Transverse colon (tissue), 4 donors: ENCODE data around the gene C19orf44. TPM values are rescaled to one million over a fixed set of nuclear protein-coding genes. Genes with fewer than 3 reads are reported as not detected.

Source experiments
- DNase-seq: peaks from one replicate; pipeline ENCODE4 v3.0.0-alpha.2; 2019
- H3K27ac ChIP-seq, 4 donors: fragments of 200-600 bp; sonication (generic); 2 replicates each; pipeline ENCODE4 v1.5.1; 2016 to 2018; ENCODE audit warnings: inconsistent platforms in 4 of 4
- H3K27me3 ChIP-seq: fragments of 200-600 bp; sonication (generic); 2 replicates; pipeline ENCODE4 v1.5.1; 2017; ENCODE audit warnings: inconsistent platforms
- H3K36me3 ChIP-seq, 4 donors: fragments of 200-600 bp; sonication (generic); 2 replicates each; pipeline ENCODE4 v1.5.1; 2017 to 2019; ENCODE audit warnings: inconsistent platforms in 4 of 4
- H3K4me1 ChIP-seq, 4 donors: fragments of 200-600 bp; sonication (generic); 2 replicates each; pipeline ENCODE4 v1.5.1; 2017 to 2020; ENCODE audit warnings: inconsistent platforms in 4 of 4
- H3K4me3 ChIP-seq, 4 donors: fragments of 200-600 bp; sonication (generic); 1 replicate in 1 of 4; 2 replicates in 3 of 4; pipeline versions ENCODE4 v1.5.1 to v1.6.1; 2017 to 2019; ENCODE audit warnings: inconsistent platforms in 4 of 4
- H3K9me3 ChIP-seq, 2 donors: fragments of 200-600 bp; sonication (generic); 2 replicates each; pipeline ENCODE4 v1.5.1; 2017 to 2019; ENCODE audit warnings: inconsistent platforms in 2 of 2
- EP300 ChIP-seq: sonication (generic); formaldehyde crosslinking; IDR thresholded peaks from one replicate; pipeline ENCODE4 v1.6.1; 2017; ENCODE audit warnings: antibody characterized with exemption, low read depth
- POLR2A ChIP-seq: fragments of 450-650 bp; IDR thresholded peaks from one replicate; pipeline ENCODE4 v1.6.1; 2016; ENCODE audit warnings: antibody characterized with exemption, mild to moderate bottlenecking, moderate library complexity
- POLR2AphosphoS5 ChIP-seq, 3 donors: sonication (generic); formaldehyde crosslinking; IDR thresholded peaks; one replicate each; pipeline ENCODE4 v1.6.1; 2016; ENCODE audit warnings: antibody characterized with exemption in 3 of 3
- WGBS, 2 donors: methylation state at CpG; one replicate each; pipeline ENCODE4 v1.1.5; 2018; ENCODE audit warnings: low coverage in 1 of 2; 5-methylcytosine and 5-hydroxymethylcytosine counted together
- in situ Hi-C, 4 donors: fragments of 200-750 bp; cut with MboI; loops; one replicate each; pipeline versions ENCODE4 v1.15.0 to v1.15.1; 2017; ENCODE audit warnings: low sequenced_read_pairs in 3 of 4, low pct_ligation_motif_present in 1 of 4, low pct_unique_long_range_greater_than_20kb in 1 of 4
- intact Hi-C: fragments of 100-400 bp; cut with DNase I; formaldehyde crosslinking; loops from one replicate; pipeline ENCODE4 v1.15.1; 2023; ENCODE audit warnings: low total_unique reads
- total RNA-seq, 4 donors: library from RNA; depleted of rRNA; stranded (reverse); fragments of >200 nt; gene quantifications; one replicate each; pipeline ENCODE4 v1.1.0, GENCODE V29; 2016
- TF ChIP-seq, protein P1 (sequence below), 5 experiments: fragments of 200-600 bp in 3 of 5; fragments of 450-650 bp in 2 of 5; sonication (generic) in 3 of 5; IDR thresholded peaks; 1 replicate in 2 of 5; 2 replicates in 3 of 5; pipeline ENCODE4 v1.5.1; 2016 to 2017; ENCODE audit warnings: antibody characterized with exemption in 5 of 5, inconsistent platforms in 3 of 5, mild to moderate bottlenecking in 2 of 5, moderate library complexity in 1 of 5

Gene C19orf44
- total RNA-seq, 4 donors from 2014 or later, result 0.20 to 6.7 (median 1.6) TPM

DNA sequence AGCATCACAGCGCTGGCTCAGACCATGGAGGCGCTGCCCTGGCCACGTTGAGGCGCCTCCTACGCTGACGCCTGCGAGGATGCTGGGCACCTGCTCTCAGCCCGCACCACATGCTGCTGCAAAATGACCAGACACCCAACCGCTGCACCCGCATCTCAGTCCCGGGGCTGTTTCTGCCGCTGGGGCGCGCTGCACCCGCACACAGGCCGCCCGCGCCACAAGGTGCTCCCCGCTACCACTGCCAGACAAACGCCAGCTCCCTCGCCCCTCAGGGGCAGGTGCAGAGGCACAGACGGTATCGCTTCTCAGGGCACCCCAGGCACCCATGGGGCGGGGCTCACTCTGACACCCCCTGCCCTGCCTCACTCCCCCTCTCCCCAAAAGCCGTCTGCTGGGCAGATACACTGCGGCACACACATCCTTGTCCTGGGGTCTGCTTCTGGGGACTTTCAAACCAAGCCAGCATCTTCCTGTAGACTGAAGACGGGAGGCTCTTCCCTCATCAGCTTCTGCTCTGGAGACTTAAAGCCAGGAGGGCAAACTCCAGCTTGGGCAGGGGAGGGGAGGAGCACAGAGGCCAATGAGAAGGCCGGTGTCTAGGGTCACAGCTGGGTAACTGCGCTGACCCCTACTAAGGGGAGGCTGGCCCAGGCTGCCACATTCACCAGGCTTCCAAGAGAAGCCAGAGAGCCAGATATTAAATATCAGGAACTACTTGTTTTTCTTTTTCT is 29.7 kb downstream of the C19orf44 start:
- H3K27me3 ChIP-seq, result no peaks in the 10 kb centered on the region
- no peak overlapping the region for H3K4me3 ChIP-seq
- H3K4me1 ChIP-seq, result no peaks in the 10 kb centered on the region
- peaks cover 0 to 91% (median 46%) of the 10 kb centered on the region in 4 donors for H3K36me3 ChIP-seq
- no peaks in the 10 kb centered on the region for H3K9me3 ChIP-seq
- no peak overlapping the region for H3K27ac ChIP-seq
- in situ Hi-C loops, result no loop called here
- TF ChIP-seq, protein P1, sequence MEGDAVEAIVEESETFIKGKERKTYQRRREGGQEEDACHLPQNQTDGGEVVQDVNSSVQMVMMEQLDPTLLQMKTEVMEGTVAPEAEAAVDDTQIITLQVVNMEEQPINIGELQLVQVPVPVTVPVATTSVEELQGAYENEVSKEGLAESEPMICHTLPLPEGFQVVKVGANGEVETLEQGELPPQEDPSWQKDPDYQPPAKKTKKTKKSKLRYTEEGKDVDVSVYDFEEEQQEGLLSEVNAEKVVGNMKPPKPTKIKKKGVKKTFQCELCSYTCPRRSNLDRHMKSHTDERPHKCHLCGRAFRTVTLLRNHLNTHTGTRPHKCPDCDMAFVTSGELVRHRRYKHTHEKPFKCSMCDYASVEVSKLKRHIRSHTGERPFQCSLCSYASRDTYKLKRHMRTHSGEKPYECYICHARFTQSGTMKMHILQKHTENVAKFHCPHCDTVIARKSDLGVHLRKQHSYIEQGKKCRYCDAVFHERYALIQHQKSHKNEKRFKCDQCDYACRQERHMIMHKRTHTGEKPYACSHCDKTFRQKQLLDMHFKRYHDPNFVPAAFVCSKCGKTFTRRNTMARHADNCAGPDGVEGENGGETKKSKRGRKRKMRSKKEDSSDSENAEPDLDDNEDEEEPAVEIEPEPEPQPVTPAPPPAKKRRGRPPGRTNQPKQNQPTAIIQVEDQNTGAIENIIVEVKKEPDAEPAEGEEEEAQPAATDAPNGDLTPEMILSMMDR (IDR thresholded peaks at IDR 0.05), result no peak
- no peak for TF ChIP-seq POLR2A
- no peak for TF ChIP-seq POLR2AphosphoS5 (IDR thresholded peaks at IDR 0.05)
- TF ChIP-seq EP300, result no peak
- no peak for DNase-seq
- WGBS, 2 donors, result 97% methylated on average over 29 of the region's 29 CpGs; no CpG with 5 or more reads in 1 of the 2 donors
- intact Hi-C loops, result no loop called here

DNA sequence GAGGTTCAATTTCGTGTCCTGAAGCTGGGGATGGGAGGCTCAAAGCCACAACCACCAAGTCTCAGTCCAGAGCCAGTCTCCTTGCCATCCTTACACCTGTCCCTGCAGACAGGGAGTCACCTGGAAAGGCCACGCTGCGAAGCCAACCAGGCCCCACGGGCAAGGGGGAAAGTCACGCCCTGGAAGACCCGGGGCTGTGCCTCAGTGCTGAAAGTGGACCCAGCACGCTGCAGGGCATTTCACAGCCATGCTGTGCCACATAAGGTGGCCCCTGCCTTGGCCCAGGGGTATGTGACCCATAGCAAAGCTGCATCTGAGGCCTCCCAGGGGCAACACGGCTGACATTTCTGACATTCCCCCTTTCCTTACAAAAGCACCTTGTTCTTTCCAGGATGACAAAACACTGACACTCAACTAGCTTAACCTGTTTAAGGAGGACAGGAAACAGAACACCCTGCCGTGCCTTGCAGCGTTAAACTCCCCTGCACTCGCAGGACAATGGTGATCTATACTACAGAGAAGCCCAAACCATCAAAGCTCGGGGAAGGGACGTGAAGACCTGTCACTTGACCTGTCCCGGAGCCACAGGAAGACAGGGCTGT is 31.2 kb downstream of the C19orf44 start:
- intact Hi-C loops, result no loop called here
- no peak overlapping the region for H3K27ac ChIP-seq
- no peaks in the 10 kb centered on the region for H3K4me1 ChIP-seq
- no peak overlapping the region for H3K4me3 ChIP-seq
- no peaks in the 10 kb centered on the region for H3K9me3 ChIP-seq
- TF ChIP-seq, protein P1 (IDR thresholded peaks at IDR 0.05), result no peak
- TF ChIP-seq POLR2A (no peak), POLR2AphosphoS5 (IDR thresholded peaks at IDR 0.05) (no peak), EP300 (no peak)
- H3K27me3 ChIP-seq, result no peaks in the 10 kb centered on the region
- DNase-seq, result no peak
- WGBS, 2 donors, result 83% methylated on average over 13 of the region's 14 CpGs; no CpG with 5 or more reads in 1 of the 2 donors
- peaks cover 0 to 94% (median 49%) of the 10 kb centered on the region in 4 donors for H3K36me3 ChIP-seq
- in situ Hi-C loops, result no loop called here

DNA sequence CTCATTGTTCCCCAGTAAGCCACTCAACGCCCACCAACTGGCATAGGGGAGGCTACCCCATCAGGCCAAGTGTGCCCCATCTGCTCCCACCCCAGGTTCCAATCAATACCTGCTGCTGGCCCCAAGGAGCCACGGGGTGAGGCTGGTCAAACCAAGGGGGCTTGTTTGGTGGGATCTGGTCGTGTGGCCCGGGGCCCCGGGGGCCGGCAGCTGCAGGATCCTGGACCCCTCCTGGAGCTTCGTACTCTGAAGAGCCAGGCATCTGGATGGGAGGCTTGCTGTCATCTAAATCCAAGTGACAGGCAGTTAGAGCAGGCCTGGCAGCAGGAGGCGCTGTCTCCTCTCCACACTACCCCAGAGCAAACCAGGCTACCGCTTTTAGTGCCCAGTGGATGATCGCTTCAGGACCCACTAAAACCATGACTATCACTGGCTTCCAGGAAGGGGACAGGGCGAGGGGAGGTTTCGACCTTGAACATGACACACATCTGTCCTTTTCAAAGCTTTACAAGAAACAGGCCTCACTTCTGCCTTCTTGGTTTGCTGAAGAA is 31.9 kb downstream of the C19orf44 start:
- WGBS, 2 donors, result 83 to 100% methylated on average over 2 to 12 of the region's 12 CpGs
- intact Hi-C loops (no loop called here), in situ Hi-C loops (no loop called here)
- TF ChIP-seq, protein P1 (IDR thresholded peaks at IDR 0.05), result peak in 1 of 5 experiments; percentile 15
- no peak for TF ChIP-seq POLR2A
- no peaks in the 10 kb centered on the region for H3K9me3 ChIP-seq
- H3K4me1 ChIP-seq, result no peaks in the 10 kb centered on the region
- H3K36me3 ChIP-seq, result peaks cover 0 to 94% (median 49%) of the 10 kb centered on the region in 4 donors
- H3K27ac ChIP-seq, result no peak overlapping the region
- DNase-seq, result no peak
- no peak overlapping the region for H3K4me3 ChIP-seq
- H3K27me3 ChIP-seq, result no peaks in the 10 kb centered on the region

DNA sequence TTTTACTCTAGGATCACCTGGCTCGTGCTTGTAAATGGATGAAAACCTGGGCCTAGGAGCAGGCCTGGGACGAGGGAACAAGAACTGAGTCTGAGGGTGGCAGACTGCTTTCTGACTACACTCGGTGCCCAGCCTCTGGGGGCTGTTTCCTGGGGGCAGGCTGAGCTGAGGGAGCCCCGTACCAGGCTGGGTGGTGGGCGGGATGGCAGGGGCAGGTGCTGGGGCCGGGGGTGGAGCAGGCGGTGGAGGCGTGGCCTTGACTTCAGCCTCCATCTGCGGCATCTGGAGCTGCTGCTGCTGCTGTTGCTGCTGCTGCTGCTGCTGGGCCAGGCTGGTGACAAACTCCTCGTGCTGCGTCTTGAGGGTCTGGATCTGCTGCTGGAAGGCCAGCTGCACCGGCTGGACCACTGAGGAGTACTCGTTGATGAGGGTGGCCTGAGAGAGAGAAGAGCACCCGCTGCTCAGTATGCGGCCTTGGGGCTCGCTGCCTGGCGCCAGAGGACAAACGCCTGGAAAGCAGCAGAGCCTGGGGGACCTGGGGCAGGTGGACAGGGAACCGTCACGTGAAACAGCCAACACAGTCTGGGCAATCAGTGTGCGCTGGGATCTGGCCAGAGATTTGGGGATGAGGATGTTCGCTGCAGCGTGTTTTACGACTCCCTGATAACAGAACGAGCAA is 33.4 kb downstream of the C19orf44 start:
- intact Hi-C loops, result no loop called here
- Histone ChIP-seq H3K36me3 (peaks cover 0 to 94% (median 49%) of the 10 kb centered on the region in 4 donors), H3K4me3 (no peak overlapping the region), H3K9me3 (no peaks in the 10 kb centered on the region), H3K27ac (no peak overlapping the region), H3K27me3 (no peaks in the 10 kb centered on the region), H3K4me1 (no peaks in the 10 kb centered on the region)
- TF ChIP-seq POLR2AphosphoS5 (IDR thresholded peaks at IDR 0.05), result no peak
- TF ChIP-seq EP300, result no peak
- TF ChIP-seq POLR2A, result no peak
- TF ChIP-seq, protein P1 (IDR thresholded peaks at IDR 0.05), result no peak
- DNase-seq, result no peak
- WGBS, 2 donors, result 82 to 85% methylated on average over 2 to 16 of the region's 25 CpGs
- in situ Hi-C loops, result no loop called here
